Measurements from ENCODE around the gene TRAPPC14. TPM values are rescaled to one million over a fixed set of nuclear protein-coding genes. Genes with fewer than 3 reads are reported as not detected.
A peak's percentile ranks its signal among the peaks of the same experiment; 100 is the strongest.

Gene TRAPPC14
- total and polyA plus RNA-seq, 2 of the 13 experiments (the other 11 are each of a cell fraction or from before 2014, with no cell fraction given) = 4.7 to 9.6 TPM

DNA sequence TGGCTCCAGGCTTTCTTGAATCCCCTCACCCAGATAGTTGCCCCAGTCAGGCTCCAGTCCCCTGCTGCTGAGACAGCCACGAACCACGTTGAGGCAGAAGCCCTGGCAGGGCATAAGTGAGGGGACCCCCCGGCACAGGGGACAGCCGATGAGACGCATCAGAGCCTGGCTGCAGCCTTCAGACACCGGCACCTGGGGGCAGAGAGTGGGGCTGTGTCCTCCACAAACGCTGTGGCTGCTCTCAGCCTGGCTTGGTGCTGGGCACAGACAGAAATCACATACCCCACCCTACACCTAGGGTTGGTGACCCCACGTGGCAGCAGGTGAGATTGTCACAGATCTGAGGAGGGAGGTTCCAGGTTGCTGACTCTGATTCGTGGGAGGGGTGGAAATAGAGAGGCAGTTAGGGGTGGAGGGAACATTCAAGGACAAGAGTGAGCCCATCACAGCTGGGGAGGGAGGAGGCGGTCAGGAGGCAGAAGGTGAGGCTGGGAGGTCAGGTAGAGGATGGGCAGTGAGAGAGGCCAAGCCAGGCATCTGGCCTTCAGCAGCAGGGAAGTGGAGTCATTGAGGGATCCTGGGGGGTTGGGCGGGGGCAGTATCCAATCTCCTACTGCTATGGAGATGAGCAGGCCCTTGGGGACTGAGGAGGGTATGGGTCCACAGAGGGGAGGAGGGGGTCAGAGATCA is 15.4 kb upstream of the TRAPPC14 start:
- Histone ChIP-seq H3K79me2 (ENCODE audit: insufficient read depth, low read length) (no peaks in the 10 kb centered on the region), H3K4me2 (ENCODE audit: low read depth, low read length) (no peak overlapping the region), H3K9me3 (ENCODE audit: low read length) (no peaks in the 10 kb centered on the region), H4K20me1 (ENCODE audit: insufficient read depth, low read length) (no peaks in the 10 kb centered on the region), H3K9ac (ENCODE audit: insufficient read depth, low read depth, low read length) (no peak overlapping the region), H3K27ac (ENCODE audit: extremely low read length, insufficient read depth, low read length) (no peak overlapping the region), H3K36me3 (replicated peaks in 1 of 2; ENCODE audit: control insufficient read depth in 1 of 2, insufficient read depth in 2 of 2, low read length in 2 of 2) (no peaks in the 10 kb centered on the region), H3K27me3 (ENCODE audit: control insufficient read depth in 1 of 2, insufficient read depth in 2 of 2, low read length in 2 of 2) (peaks cover 3 to 25% of the 10 kb centered on the region in 2 experiments; a peak in 3 of 5 replicates), H3K4me3 (replicated peaks in 1 of 3; ENCODE audit: insufficient read depth in 1 of 3, low read depth in 2 of 3, low read length in 3 of 3) (no peak overlapping the region), H2AFZ (ENCODE audit: low read length) (no peak overlapping the region), H3K4me1 (ENCODE audit: insufficient read depth, low read length) (peaks cover 35% of the 10 kb centered on the region)
- CTCF ChIA-PET (ENCODE audit: low intra/inter-chr PET ratio, low total read pairs) = no interaction called here
- POLR2A ChIA-PET = no interaction called here
- FAIRE-seq (no peak), DNase-seq (ENCODE audit: low spot score) (no peak), ATAC-seq (peak; percentile 5; the same call in 1 of the 3 replicates)
- TF ChIP-seq, protein P1, sequence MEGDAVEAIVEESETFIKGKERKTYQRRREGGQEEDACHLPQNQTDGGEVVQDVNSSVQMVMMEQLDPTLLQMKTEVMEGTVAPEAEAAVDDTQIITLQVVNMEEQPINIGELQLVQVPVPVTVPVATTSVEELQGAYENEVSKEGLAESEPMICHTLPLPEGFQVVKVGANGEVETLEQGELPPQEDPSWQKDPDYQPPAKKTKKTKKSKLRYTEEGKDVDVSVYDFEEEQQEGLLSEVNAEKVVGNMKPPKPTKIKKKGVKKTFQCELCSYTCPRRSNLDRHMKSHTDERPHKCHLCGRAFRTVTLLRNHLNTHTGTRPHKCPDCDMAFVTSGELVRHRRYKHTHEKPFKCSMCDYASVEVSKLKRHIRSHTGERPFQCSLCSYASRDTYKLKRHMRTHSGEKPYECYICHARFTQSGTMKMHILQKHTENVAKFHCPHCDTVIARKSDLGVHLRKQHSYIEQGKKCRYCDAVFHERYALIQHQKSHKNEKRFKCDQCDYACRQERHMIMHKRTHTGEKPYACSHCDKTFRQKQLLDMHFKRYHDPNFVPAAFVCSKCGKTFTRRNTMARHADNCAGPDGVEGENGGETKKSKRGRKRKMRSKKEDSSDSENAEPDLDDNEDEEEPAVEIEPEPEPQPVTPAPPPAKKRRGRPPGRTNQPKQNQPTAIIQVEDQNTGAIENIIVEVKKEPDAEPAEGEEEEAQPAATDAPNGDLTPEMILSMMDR (CRISPR knock-in tag; IDR thresholded peaks at IDR 0.05) = peak; percentile 21; the same call in 1 of the 2 replicates
- TF ChIP-seq MIER2 (CRISPR knock-in tag; IDR thresholded peaks at IDR 0.05) = no peak
- intact Hi-C loops (cut with micrococcal nuclease; ENCODE audit: unreplicated experiment) = no loop called here
- 56% methylated on average over 8 of the region's 11 CpGs for WGBS (ENCODE audit: low lambda C conversion rate)
- BruUV-seq (replicated peaks) = no TSS peak
- in situ Hi-C loops (cut with HindIII; ENCODE audit: extremely low pct_ligation_motif_present, low pct_unique_long_range_greater_than_20kb) = no loop called here

DNA sequence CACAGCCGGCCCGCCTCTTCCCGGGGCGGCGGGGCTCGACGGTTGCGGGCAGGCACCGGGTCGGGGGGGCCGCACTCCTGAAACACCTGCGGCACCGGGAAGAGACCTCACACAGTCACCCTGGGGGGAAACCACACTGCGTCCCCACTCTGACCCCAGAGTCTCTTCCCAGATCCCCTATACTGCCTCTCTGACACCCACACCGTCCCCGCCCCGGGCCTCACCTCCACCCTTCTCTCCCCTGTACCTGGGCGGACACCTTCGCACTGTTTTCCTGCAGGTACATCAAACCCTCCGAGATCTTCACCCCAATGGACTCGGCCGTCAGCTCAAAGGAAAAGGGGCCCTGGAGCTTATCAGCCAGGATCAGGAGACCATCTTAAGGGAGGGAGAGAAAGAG is 13.3 kb upstream of the TRAPPC14 start:
- peaks cover 3 to 38% of the 10 kb centered on the region in 2 experiments; a peak in 4 of 5 replicates for H3K27me3 ChIP-seq (ENCODE audit: control insufficient read depth in 1 of 2, insufficient read depth in 2 of 2, low read length in 2 of 2)
- H3K27ac ChIP-seq (ENCODE audit: extremely low read length, insufficient read depth, low read length) = no peak overlapping the region
- DNase-seq (ENCODE audit: low spot score) (no peak), ATAC-seq (no peak; the same call in 2 of the 3 replicates), FAIRE-seq (no peak)
- H4K20me1 ChIP-seq (ENCODE audit: insufficient read depth, low read length) = no peaks in the 10 kb centered on the region
- TF ChIP-seq NFATC3 (CRISPR knock-in tag; IDR thresholded peaks at IDR 0.05) (no peak), ZNF280B (CRISPR knock-in tag; IDR thresholded peaks at IDR 0.05; ENCODE audit: borderline replicate concordance) (no peak)
- TF ChIP-seq, protein P2, sequence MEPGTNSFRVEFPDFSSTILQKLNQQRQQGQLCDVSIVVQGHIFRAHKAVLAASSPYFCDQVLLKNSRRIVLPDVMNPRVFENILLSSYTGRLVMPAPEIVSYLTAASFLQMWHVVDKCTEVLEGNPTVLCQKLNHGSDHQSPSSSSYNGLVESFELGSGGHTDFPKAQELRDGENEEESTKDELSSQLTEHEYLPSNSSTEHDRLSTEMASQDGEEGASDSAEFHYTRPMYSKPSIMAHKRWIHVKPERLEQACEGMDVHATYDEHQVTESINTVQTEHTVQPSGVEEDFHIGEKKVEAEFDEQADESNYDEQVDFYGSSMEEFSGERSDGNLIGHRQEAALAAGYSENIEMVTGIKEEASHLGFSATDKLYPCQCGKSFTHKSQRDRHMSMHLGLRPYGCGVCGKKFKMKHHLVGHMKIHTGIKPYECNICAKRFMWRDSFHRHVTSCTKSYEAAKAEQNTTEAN (CRISPR knock-in tag; conservative IDR thresholded peaks at IDR 0.05) = no peak
- H3K9ac ChIP-seq (ENCODE audit: insufficient read depth, low read depth, low read length) = no peak overlapping the region
- H3K9me3 ChIP-seq (ENCODE audit: low read length) = no peaks in the 10 kb centered on the region
- H3K79me2 ChIP-seq (ENCODE audit: insufficient read depth, low read length) = no peaks in the 10 kb centered on the region
- peaks cover 48% of the 10 kb centered on the region for H3K4me1 ChIP-seq (ENCODE audit: insufficient read depth, low read length)
- WGBS (ENCODE audit: low lambda C conversion rate) = 65% methylated on average over 9 of the region's 22 CpGs
- no peak overlapping the region for H2AFZ ChIP-seq (ENCODE audit: low read length)
- ChIA-PET CTCF (ENCODE audit: low intra/inter-chr PET ratio, low total read pairs) (no interaction called here), POLR2A (no interaction called here)
- intact Hi-C loops (cut with micrococcal nuclease; ENCODE audit: unreplicated experiment) (no loop called here), in situ Hi-C loops (cut with HindIII; ENCODE audit: extremely low pct_ligation_motif_present, low pct_unique_long_range_greater_than_20kb) (no loop called here)
- no peaks in the 10 kb centered on the region for H3K36me3 ChIP-seq (replicated peaks in 1 of 2; ENCODE audit: control insufficient read depth in 1 of 2, insufficient read depth in 2 of 2, low read length in 2 of 2)
- no TSS peak for BruUV-seq (replicated peaks)
- H3K4me3 ChIP-seq (replicated peaks in 1 of 3; ENCODE audit: insufficient read depth in 1 of 3, low read depth in 2 of 3, low read length in 3 of 3) = no peak overlapping the region; a peak in 1 of 6 replicates
- no peak overlapping the region for H3K4me2 ChIP-seq (ENCODE audit: low read depth, low read length)

Data from HepG2 (cell line).